Lung (tissue), 12 donors: Measurements from ENCODE around the gene CALHM6. TPM values are rescaled to one million over a fixed set of nuclear protein-coding genes. Genes with fewer than 3 reads are reported as not detected.

ENCODE experiments used
- ATAC-seq: fragments of 200-7000 bp; cut with Tn5 transposase; one replicate; pipeline ENCODE4 v1.9.1; 2020; ENCODE audit warnings: moderate number of reproducible peaks; ENCODE audit not compliant: insufficient read depth, low FRiP score
- DNase-seq, 3 donors: peaks; one replicate each; pipeline ENCODE4 v3.0.0-alpha.2; 2013 to 2017
- H3K27ac ChIP-seq, 2 donors: one replicate each; pipeline ENCODE4 v1.5.1; 2013; ENCODE audit warnings: mild to moderate bottlenecking in 2 of 2, moderate library complexity in 2 of 2, control low read depth in 1 of 2, inconsistent platforms in 1 of 2, low read depth in 1 of 2, low read length in 1 of 2
- H3K27me3 ChIP-seq, 3 donors: one replicate each; pipeline ENCODE4 v1.5.1; 2013; ENCODE audit warnings: low read length in 2 of 3; ENCODE audit not compliant: control insufficient read depth in 3 of 3, insufficient read depth in 3 of 3
- H3K36me3 ChIP-seq, 4 donors: one replicate each; pipeline ENCODE4 v1.5.1; 2013; ENCODE audit warnings: low read length in 4 of 4, mild to moderate bottlenecking in 1 of 4, moderate library complexity in 1 of 4; ENCODE audit not compliant: control insufficient read depth in 4 of 4, insufficient read depth in 4 of 4
- H3K4me1 ChIP-seq, 5 donors: one replicate each; pipeline ENCODE4 v1.5.1; 2013; ENCODE audit warnings: low read length in 5 of 5, mild to moderate bottlenecking in 2 of 5, moderate library complexity in 1 of 5; ENCODE audit not compliant: control insufficient read depth in 5 of 5, insufficient read depth in 5 of 5
- H3K4me3 ChIP-seq: one replicate; pipeline ENCODE4 v1.5.1; 2013; ENCODE audit warnings: mild to moderate bottlenecking, control low read depth, moderate library complexity
- H3K9ac ChIP-seq, 2 donors: one replicate each; pipeline ENCODE4 v1.5.1; 2013; ENCODE audit warnings: low read length in 2 of 2, control low read depth in 1 of 2; ENCODE audit not compliant: insufficient read depth in 1 of 2
- H3K9me3 ChIP-seq, 4 donors: one replicate each; pipeline ENCODE4 v1.5.1; 2013; ENCODE audit warnings: low read length in 3 of 4, mild to moderate bottlenecking in 1 of 4, moderate library complexity in 1 of 4; ENCODE audit not compliant: control insufficient read depth in 4 of 4, insufficient read depth in 3 of 4
- WGBS, 2 donors: extraction: QIAGEN DNeasy Blood & Tissue Kit; methylation state at CpG; one replicate each; pipeline ENCODE4 v1.1.7; 2013; 5-methylcytosine and 5-hydroxymethylcytosine counted together
- polyA plus RNA-seq, 2 donors: library from polyadenylated mRNA; stranded (reverse); fragments of 200-250 nt; gene quantifications; one replicate each; pipeline ENCODE4 v1.2.1, GENCODE V29; 2013
- total RNA-seq, 2 donors: library from RNA; depleted of rRNA in 1 of 2; stranded (reverse); fragments of >200 nt in 1 of 2; gene quantifications; one replicate each; pipeline ENCODE4 v1.2.1, GENCODE V29; 2014 to 2021
- TF ChIP-seq, protein P1 (sequence below): IDR thresholded peaks from 2 replicates; pipeline ENCODE4 v1.5.1; 2012; ENCODE audit warnings: mild to moderate bottlenecking; ENCODE audit errors: control extremely low read depth, extremely low read depth
- donor health status: control.
- donor health status: control.
- donor health status: Bipolar disorder and iron deficiency.
- donor health status: healthy.
- donor health status: DM: yes; HTN: yes; CAD: no.

CALHM6 gene
- total and polyA plus RNA-seq, 4 donors: 2.1 to 20.8 (median 7.6) TPM

DNA sequence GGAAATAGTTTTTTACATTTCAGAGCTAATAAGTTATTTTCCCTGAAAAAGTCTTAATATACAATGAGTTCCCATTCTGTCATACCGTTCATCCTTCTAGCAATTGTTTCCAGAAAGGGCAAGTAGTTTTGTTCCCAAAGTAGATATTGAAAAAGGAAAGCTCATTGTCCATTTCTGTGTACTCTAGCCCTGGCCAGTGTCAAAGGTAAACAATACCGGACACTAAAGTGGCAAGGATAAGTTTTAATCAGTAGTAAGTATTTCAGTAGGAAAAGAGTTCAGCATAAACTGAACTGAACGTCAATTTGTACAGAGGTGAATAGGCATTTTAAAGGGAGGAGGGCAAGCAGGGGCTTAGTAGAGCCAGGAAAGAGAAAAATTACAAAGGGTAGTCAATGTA is 43.5 kb upstream of the CALHM6 start:
- WGBS, 2 donors: 66 to 84% methylated on average over 3 of the region's 3 CpGs
- TF ChIP-seq, protein P1, sequence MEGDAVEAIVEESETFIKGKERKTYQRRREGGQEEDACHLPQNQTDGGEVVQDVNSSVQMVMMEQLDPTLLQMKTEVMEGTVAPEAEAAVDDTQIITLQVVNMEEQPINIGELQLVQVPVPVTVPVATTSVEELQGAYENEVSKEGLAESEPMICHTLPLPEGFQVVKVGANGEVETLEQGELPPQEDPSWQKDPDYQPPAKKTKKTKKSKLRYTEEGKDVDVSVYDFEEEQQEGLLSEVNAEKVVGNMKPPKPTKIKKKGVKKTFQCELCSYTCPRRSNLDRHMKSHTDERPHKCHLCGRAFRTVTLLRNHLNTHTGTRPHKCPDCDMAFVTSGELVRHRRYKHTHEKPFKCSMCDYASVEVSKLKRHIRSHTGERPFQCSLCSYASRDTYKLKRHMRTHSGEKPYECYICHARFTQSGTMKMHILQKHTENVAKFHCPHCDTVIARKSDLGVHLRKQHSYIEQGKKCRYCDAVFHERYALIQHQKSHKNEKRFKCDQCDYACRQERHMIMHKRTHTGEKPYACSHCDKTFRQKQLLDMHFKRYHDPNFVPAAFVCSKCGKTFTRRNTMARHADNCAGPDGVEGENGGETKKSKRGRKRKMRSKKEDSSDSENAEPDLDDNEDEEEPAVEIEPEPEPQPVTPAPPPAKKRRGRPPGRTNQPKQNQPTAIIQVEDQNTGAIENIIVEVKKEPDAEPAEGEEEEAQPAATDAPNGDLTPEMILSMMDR: no peak

DNA sequence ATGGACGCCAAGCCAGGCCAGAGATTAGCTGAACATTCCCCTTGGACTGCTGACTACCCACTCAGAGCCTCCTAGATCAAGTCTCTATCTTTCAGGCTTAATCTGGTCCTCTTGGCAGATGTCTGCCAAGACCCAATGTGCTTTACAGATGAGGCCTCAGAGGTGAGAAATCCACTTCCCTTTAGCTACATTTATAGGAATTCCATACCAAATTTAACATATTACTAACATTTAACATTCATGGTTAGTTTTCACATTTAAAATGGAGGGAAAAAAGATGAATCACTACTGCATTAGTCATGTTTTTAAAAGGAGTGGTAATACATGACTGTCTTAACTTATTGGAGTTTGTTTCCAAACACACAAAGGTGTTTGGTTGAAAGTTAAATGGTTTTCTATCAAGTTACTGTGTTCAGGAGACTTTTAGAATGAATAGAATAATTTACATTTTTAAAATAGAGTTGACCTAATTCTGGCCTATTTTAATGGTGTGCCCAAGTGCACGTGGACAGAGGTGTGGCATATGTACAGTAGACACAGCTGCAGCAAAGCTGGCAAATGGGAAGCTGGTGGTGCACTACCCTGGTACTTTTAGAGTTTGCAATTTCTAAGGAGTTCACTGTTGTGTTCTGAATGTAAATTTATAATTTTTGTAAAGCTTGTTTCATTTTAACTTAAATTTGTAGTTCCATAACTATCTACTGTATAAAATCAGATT is 41.9 kb upstream of the CALHM6 start:
- Histone ChIP-seq H3K9ac (no peak overlapping the region), H3K27me3 (no peaks in the 10 kb centered on the region), H3K36me3 (peaks cover 0 to 4% (median 0%) of the 10 kb centered on the region in 4 donors), H3K27ac (no peak overlapping the region), H3K9me3 (no peaks in the 10 kb centered on the region), H3K4me1 (peaks cover 0 to 17% (median 6%) of the 10 kb centered on the region in 5 donors), H3K4me3 (no peak overlapping the region)
- WGBS, 2 donors: 87 to 97% methylated on average over 2 of the region's 2 CpGs
- DNase-seq (no peak), ATAC-seq (no peak)
- TF ChIP-seq, protein P1: no peak

More for the DNA sequence above, 43.5 kb upstream of the CALHM6 start:
- peaks cover 0 to 16% (median 6%) of the 10 kb centered on the region in 5 donors for H3K4me1 ChIP-seq
- H3K36me3 ChIP-seq: peaks cover 0 to 4% (median 0%) of the 10 kb centered on the region in 4 donors
- no peaks in the 10 kb centered on the region for H3K27me3 ChIP-seq
- no peak overlapping the region for H3K4me3 ChIP-seq
- H3K9me3 ChIP-seq: no peaks in the 10 kb centered on the region
- ATAC-seq: no peak
- H3K27ac ChIP-seq: no peak overlapping the region
- DNase-seq: no peak
- no peak overlapping the region for H3K9ac ChIP-seq

DNA sequence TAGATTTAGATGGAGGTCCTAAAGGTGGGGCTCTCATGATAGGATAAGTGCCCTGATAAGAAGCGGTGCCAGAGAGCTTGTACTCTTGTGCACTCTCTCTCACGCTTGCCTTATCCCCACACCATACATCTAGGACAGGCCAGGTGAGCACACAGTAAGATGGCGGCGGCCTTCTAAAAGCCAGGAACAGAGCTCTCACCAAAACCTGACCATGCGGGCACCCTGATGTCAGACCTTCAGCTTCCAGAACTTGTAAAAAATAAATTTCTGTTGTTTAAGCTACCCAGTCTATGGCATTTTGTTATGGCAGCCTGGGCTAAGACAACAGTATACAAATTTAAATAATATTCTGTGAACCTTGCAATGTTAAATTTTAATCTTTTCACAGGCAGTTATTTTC is 40.8 kb upstream of the CALHM6 start:
- H3K4me1 ChIP-seq: peaks cover 0 to 17% (median 6%) of the 10 kb centered on the region in 5 donors
- DNase-seq (no peak), ATAC-seq (no peak)
- 95 to 97% methylated on average over 5 of the region's 5 CpGs for WGBS, 2 donors
- TF ChIP-seq, protein P1: no peak
- H3K36me3 ChIP-seq: no peaks in the 10 kb centered on the region
- no peaks in the 10 kb centered on the region for H3K9me3 ChIP-seq
- no peak overlapping the region for H3K9ac ChIP-seq
- no peaks in the 10 kb centered on the region for H3K27me3 ChIP-seq
- no peak overlapping the region for H3K27ac ChIP-seq
- H3K4me3 ChIP-seq: no peak overlapping the region
